ENCODE data around the gene AGK. TPM values are rescaled to one million over a fixed set of nuclear protein-coding genes. Genes with fewer than 3 reads are reported as not detected.
"Not testable (repeated sequence)": the region's sequence is repeated elsewhere in the genome, so short reads cannot be mapped to it uniquely, and the experiment has no call there.

The AGK gene
- total RNA-seq, 4 donors from 2014 or later: 9.8 to 20.1 (median 14.9) TPM

DNA sequence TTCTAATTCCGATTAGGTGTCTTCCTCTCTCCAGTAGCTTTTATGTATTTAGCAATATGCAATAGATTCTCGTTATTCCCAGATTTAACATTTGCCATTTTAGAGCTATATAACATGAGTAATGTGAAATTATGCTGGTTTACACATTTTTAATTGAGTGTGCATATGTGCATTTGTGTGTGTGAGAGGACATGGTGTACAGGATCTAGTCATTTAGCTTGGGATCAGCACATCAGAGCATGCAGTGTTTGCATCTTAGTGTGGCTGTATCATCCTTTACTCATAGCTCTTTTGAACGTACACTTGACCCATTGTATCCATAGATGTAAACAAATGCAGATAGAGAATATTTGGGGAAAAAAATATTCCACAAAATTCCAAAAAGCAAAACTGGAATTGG lies 84.8 kb downstream of the AGK start:
- no peak for DNase-seq (ENCODE audit: low spot score in 2 of 2)
- intact Hi-C loops (cut with DNase I; ENCODE audit: low total_unique reads): no loop called here
- 93 to 94% methylated on average over 3 of the region's 3 CpGs for WGBS, 2 donors
- no peak for TF ChIP-seq POLR2A (IDR thresholded peaks at IDR 0.05)
- TF ChIP-seq, protein P1, sequence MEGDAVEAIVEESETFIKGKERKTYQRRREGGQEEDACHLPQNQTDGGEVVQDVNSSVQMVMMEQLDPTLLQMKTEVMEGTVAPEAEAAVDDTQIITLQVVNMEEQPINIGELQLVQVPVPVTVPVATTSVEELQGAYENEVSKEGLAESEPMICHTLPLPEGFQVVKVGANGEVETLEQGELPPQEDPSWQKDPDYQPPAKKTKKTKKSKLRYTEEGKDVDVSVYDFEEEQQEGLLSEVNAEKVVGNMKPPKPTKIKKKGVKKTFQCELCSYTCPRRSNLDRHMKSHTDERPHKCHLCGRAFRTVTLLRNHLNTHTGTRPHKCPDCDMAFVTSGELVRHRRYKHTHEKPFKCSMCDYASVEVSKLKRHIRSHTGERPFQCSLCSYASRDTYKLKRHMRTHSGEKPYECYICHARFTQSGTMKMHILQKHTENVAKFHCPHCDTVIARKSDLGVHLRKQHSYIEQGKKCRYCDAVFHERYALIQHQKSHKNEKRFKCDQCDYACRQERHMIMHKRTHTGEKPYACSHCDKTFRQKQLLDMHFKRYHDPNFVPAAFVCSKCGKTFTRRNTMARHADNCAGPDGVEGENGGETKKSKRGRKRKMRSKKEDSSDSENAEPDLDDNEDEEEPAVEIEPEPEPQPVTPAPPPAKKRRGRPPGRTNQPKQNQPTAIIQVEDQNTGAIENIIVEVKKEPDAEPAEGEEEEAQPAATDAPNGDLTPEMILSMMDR (IDR thresholded peaks at IDR 0.05): no peak
- no peak overlapping the region for H3K4me3 ChIP-seq (ENCODE audit: low read depth, poor library complexity, severe bottlenecking)

DNA sequence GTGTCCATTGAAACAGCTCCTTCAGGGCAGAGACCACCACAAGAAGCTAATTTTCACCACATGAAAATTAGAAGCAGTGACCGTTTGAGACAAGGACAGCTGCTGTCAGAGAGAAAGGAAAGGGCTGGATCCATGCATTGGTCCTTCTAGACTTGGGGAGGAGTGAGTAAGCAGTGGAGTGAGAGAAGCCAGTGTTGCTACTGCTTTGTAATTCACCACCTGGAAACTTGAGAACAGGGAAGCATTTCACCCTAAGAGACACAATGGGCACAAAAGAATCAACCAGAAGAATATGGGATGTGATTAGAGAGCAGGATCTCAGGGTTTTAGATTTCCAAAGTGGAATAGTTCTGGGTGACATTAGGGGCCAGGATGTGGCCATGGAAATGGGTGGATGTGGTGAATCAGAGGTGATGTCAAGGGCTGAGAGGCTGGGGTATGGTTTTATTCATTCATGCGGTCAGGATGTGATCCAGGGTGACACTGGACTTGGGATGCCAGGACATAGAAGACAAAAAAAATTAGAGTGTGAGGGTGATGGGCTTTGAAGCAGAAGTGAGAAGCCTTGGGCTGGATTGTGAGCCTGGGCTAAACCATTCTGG lies 89.1 kb downstream of the AGK start:
- WGBS, 2 donors: 82 to 89% methylated on average over 2 of the region's 2 CpGs
- DNase-seq (ENCODE audit: low spot score in 2 of 2): no peak
- H3K4me3 ChIP-seq (ENCODE audit: low read depth, poor library complexity, severe bottlenecking): no peak overlapping the region
- intact Hi-C loops (cut with DNase I; ENCODE audit: low total_unique reads): no loop called here
- TF ChIP-seq, protein P1 (IDR thresholded peaks at IDR 0.05): no peak
- no peak for TF ChIP-seq POLR2A (IDR thresholded peaks at IDR 0.05)

DNA sequence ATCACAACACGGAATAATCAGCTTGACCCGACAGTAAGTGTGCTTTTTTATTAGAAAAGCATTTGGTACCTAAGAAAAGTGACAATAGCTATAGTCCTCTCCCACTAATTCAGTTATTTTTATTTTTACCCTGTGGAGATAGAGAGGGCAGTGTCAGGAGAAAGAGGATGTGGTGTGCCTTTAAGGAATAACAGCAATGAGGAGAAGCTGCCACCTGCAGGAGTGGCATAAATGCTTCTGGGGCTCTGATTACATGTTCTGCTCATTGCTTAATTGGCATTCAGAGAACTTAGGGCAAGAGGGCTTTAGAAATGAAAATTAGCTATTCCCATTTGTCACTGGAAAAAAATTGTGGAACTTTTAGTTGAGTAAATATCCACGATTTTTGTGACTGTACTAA lies 90.7 kb downstream of the AGK start:
- 91 to 92% methylated on average over 3 of the region's 3 CpGs for whole genome bisulfite sequencing, 2 donors
- intact Hi-C loops (cut with DNase I; ENCODE audit: low total_unique reads): no loop called here
- DNase-seq (ENCODE audit: low spot score in 2 of 2): no peak
- H3K4me3 ChIP-seq (ENCODE audit: low read depth, poor library complexity, severe bottlenecking): no peak overlapping the region
- no peak for TF ChIP-seq POLR2A (IDR thresholded peaks at IDR 0.05)

DNA sequence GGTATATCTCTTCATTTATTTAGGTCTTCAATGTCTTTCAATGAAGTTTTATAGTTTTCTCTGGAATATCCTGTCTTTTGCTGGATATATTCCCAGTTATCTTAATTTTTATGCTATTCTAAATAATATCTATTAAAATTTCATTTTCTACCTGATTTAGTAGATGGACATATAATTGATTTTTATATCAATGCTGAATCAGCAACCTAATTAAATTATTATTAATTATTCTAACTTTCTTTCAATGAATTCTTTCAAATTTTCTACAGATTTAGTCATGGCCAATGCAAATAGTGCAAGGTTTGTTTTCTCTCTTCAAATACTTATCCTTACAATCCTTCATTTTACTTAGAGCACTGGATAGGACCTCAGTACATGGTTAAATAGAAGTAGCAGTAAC lies 94.0 kb downstream of the AGK start:
- DNase-seq (ENCODE audit: low spot score in 2 of 2): no peak
- no peak overlapping the region for H3K4me3 ChIP-seq (ENCODE audit: low read depth, poor library complexity, severe bottlenecking)
- TF ChIP-seq, protein P1 (IDR thresholded peaks at IDR 0.05): no peak
- TF ChIP-seq POLR2A (IDR thresholded peaks at IDR 0.05): no peak
- intact Hi-C loops (cut with DNase I; ENCODE audit: low total_unique reads): no loop called here

DNA sequence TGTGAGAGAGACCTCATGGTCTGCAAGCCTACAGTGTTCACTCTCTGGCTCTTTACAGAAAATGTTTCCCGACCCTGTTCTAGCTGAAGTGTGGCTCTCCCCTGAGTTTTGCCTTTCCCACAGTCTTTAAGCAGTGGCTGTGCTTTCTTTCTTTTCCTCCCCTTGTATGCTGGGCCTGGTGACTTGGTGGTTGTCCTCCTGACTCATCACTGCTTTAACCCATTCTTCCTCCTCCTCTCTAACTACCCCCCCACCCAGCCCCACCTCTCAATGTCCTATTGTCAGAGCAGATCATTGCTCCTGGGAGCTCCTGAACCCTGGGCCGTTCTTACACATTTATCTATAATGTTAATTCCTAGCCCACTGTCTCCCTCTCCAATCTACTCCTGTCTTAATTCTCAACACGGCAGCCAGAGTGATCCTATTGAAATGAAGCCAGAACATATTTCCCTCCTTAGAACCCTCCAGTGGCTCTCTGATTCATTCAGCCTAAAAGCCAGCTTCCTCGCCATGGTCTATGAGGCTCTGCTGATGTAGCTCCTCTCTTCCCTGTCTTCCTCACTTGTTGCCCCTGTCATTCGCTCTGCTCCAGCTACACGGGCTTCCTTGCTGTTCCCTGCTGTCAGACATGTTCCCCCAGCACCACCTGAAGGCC lies 95.7 kb downstream of the AGK start:
- WGBS, 2 donors: 88 to 93% methylated on average over 6 of the region's 6 CpGs
- no peak overlapping the region for H3K4me3 ChIP-seq (ENCODE audit: low read depth, poor library complexity, severe bottlenecking)
- no peak for DNase-seq (ENCODE audit: low spot score in 2 of 2)
- no peak for TF ChIP-seq POLR2A (IDR thresholded peaks at IDR 0.05)
- intact Hi-C loops (cut with DNase I; ENCODE audit: low total_unique reads): no loop called here

DNA sequence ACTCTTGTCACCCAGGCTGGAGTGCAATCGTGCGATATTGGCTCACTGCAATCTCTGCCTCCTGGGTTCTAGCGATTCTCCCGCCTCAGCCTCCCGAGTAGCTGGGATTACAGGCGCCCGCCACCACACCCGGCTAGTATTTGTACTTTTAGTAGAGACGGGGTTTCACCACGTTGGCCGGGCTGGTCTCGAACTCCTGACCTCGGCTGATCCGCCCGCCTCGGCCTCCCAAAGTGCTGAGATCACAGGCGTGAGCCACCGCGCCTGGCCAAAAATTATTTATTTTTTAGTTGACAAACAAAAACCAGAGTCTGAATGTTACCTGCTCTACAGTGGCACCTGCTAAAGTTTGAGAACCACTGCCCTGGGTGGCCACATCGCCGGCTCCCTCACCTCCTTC lies 96.5 kb downstream of the AGK start:
- intact Hi-C loops (cut with DNase I; ENCODE audit: low total_unique reads): not testable (repeated sequence)

DNA sequence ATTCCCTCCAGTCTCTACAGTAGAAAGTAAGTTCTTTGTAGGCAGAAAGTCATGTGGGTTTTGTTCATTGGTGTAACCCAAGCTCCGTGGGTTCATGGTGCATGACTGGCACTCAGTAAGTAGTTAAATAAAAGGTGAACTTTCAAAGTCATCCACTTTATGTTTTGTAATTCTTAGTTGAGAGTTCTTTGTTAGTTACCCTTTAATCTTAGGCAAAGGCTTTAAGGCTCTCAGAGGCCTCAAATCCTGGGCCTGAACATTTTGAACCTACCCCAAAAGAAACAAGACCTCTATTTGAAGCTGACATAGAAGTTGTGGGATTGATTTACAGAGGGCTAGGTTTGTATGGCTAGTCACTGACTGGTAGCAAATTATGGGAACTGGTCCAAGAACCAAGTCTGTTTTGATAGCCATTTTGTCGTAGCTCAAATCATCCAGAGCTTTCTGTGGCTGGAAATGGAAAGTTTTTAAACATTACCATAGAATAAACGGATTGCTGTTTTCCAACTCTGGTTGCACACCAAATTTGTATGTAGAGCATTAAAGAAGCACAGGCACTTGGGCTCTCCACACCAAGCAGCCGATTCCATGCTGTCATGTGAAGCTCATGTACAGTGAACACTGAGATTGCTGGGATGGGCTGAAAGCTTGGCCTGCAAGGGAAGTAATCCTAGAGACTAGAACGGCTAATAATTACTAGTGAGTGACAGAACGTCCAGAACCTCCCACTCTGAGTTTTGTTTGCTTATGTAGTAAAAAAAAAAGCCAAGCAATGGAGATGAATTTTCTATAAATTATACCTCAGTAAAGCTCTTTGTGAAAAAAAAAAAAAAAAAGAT lies 97.3 kb downstream of the AGK start:
- H3K4me3 ChIP-seq (ENCODE audit: low read depth, poor library complexity, severe bottlenecking): no peak overlapping the region
- intact Hi-C loops (cut with DNase I; ENCODE audit: low total_unique reads): no loop called here
- no peak for DNase-seq (ENCODE audit: low spot score in 2 of 2)
- TF ChIP-seq POLR2A (IDR thresholded peaks at IDR 0.05): no peak
- TF ChIP-seq, protein P1 (IDR thresholded peaks at IDR 0.05): no peak
- 77 to 81% methylated on average over 6 of the region's 6 CpGs for WGBS, 2 donors

More for the DNA sequence above, 96.5 kb downstream of the AGK start:
- 95% methylated on average over 21 of the region's 21 CpGs for WGBS, 2 donors
- not testable (repeated sequence) for H3K4me3 ChIP-seq (ENCODE audit: low read depth, poor library complexity, severe bottlenecking); DNase-seq (ENCODE audit: low spot score in 2 of 2)

Measured in lower leg skin (tissue), 4 donors.